NCI-H2196 (cell line): Measurements from ENCODE around the gene BARHL2.
A peak's percentile ranks its signal among the peaks of the same experiment; 100 is the strongest.

Source experiments
- DNase-seq: peaks from one replicate; lab custom pipeline; 2025; ENCODE audit not compliant: unreplicated experiment; lab: John Stamatoyannopoulos, UW

Gene BARHL2

GRCh38 chr1:90710579-90711536 lies 6.2 kb downstream of the BARHL2 start:
- no peak for DNase-seq

- DNase-seq: no peak
Measured at GRCh38 chr1:90709535-90709934, 7.6 kb downstream of the BARHL2 start.

DNA sequence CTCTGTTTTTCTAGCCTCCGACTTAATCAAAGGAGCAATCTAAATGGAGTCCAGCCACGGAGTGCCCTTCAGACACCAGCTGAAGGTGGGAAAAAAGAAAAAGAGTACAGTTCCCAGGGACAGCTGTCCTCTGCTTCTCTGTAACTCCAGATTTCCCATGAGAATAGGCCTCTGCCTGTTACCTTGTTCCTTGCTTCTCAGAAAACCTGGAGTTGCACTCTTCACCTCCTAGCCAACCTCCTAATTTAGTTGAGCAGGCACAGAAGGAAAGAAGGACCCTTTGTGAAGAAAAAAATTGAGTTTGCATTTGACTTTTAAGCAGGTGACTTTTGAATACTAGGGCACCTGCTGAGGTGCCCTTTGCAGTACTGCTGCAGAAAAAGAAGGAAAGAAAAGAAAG lies 8.3 kb downstream of the BARHL2 start:
- DNase-seq: no peak

GRCh38 chr1:90708236-90708786 lies 8.8 kb downstream of the BARHL2 start:
- no peak for DNase-seq

- DNase-seq: no peak
Measured at GRCh38 chr1:90707363-90707710, 9.8 kb downstream of the BARHL2 start.

DNA sequence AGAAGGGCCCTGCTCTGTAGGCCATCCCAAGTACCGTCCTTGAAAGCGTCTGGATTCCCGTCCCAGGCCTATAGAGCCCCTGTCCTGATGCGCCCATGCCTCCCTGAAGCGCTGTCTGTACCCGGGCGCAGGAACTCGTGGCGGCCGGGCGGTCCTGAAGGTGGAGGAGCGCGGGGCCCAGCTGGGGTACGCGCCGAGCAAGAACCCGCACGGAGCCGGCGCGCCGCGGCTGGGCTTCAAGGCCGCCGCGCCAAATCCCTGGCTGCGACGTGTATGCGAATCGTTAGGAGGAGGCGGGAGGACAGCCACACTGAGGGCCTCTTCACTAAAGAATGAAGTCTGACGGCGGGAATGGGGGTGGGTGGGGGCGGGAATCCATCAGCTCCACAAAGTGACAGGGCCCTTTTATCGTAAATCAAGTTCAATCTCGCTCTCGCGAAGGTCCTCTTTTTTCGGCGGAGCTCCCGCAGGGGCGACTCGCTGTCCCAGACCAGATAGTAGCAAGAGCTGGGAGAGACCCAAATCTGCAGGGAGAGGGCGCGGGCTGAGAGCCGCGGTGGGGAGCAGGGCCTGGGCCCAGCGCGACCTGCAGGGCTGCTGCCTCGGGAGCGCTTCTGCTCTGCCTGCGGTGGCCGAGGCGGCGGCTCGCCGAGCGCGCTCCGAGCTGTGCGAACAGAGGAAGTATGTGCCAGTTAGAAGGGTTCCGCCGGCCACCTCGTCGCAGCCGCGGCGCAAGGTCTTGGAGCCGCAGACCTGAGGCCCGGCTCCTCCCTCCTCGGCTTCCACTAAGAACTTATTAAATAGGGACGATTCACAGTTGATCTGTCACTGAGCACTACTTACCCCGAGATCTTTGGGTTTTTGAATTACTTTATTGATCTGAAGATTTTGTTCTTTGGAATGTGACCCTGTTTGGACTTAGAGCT lies 10.4 kb downstream of the BARHL2 start:
- peak; percentile 7 for DNase-seq

DNA sequence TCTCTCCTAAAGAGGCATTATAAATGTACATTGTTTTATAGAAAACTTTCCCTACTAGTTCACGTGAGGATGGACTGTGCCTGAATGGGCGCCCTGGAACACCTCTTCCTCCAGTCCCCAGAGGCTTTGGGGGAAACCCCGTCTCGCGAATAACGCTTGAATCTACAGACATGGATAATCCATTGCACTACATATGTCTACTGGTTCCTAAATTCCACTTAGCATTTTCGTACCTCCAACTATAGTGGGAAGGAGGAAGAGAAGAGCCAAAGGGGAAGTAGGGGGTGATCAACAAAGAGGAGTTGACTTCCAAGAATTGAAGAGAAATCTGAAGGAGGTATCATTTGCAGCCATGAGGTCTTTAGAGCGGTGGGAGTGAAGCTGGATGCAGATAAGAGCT lies 11.1 kb downstream of the BARHL2 start:
- DNase-seq: no peak

DNA sequence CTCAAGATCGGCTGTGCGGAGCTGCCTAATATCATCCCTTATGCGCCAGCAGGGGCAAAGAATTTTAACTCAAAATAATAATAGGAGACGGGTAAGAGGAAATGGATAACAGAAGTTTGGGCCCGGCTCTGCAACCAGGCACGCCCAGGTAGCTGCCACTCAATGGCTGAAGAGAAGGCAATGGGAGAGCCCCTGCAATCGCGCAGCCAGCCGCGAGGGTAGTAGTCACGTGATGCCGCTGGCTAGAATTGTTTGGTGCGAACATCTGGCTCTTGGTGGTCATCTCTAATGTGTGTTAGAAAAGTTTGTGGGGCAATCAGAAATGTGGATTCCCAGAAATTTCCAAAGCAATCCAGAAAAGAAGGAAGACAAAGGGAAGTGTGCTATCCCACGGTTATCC lies 12.3 kb downstream of the BARHL2 start:
- DNase-seq: no peak

DNA sequence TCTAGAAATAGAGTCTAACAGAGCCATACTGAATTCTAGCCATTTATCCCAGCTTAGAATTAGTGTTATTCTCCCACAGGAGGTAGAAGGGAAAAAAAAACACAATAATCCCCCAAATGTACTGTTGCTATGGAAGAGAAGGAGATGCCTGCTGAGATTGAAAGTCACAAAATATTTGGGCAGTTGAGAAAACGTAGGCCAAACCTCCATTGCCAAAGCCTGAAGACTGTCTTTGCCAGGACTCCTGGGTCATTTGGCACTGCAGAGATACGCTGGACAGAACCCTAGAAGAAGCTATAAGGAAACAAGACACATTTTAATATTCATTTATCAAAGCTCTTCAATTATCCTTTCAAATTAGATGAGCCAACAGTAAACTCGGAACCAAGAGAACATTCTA lies 22.3 kb downstream of the BARHL2 start:
- no peak for DNase-seq

DNA sequence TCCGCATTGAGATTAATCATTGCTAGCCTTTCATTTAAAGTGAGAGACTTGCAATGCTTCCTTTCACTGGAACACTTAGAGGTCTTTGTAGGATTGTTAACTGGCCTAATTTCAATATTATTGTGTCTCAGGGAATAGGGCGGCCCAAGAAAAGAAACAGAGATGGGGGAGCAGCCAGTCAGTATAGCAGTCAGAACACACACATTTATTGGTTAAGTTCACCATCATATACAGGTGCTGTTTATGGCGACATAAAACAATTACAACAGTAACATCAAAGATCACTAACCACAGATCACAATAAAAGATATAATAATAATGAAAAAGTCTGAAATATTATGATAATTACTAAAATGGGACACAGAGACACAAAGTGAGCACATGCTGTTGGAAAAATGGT lies 29.4 kb downstream of the BARHL2 start:
- DNase-seq: no peak

- DNase-seq: no peak
Measured at GRCh38 chr1:90675161-90675847, 41.8 kb downstream of the BARHL2 start.

- no peak for DNase-seq
Measured at GRCh38 chr1:90671741-90672140, 45.4 kb downstream of the BARHL2 start.

GRCh38 chr1:90671251-90671650 lies 45.9 kb downstream of the BARHL2 start:
- no peak for DNase-seq
